ENCODE measurements around the gene GNLY. TPM values are rescaled to one million over a fixed set of nuclear protein-coding genes. Genes with fewer than 3 reads are reported as not detected.
A peak's percentile ranks its signal among the peaks of the same experiment; 100 is the strongest.

The GNLY gene
- total RNA-seq, 1 donor from 2014 or later = 18.5 TPM

- no peak for TF ChIP-seq CTCF (IDR thresholded peaks at IDR 0.05)
- H3K4me3 ChIP-seq = no peak overlapping the region
- ATAC-seq (no peak), DNase-seq (no peak)
- intact Hi-C loops (cut with DNase I) = loop anchor here (5.0 kb wide), 1 partner anchor 84 kb away; no protein-coding TSS in a partner anchor
- H3K4me1 ChIP-seq = peaks cover 35% of the 10 kb centered on the region
- no peaks in the 10 kb centered on the region for H3K9me3 ChIP-seq
- no peaks in the 10 kb centered on the region for H3K36me3 ChIP-seq
- peak overlapping the region; percentile 1 for H3K27ac ChIP-seq
- H3K27me3 ChIP-seq = no peaks in the 10 kb centered on the region
Measured at GRCh38 chr2:85728342-85728741, 34.2 kb downstream of the GNLY start.

- peaks cover 32% of the 10 kb centered on the region for H3K4me1 ChIP-seq
Measured at GRCh38 chr2:85728883-85729824, 35.0 kb downstream of the GNLY start.

GRCh38 chr2:85729825-85730510 is 35.8 kb downstream of the GNLY start:
- no peak for DNase-seq
- Histone ChIP-seq H3K27ac (no peak overlapping the region), H3K36me3 (no peaks in the 10 kb centered on the region), H3K27me3 (no peaks in the 10 kb centered on the region), H3K4me1 (peaks cover 29% of the 10 kb centered on the region), H3K9me3 (no peaks in the 10 kb centered on the region), H3K4me3 (no peak overlapping the region)
- TF ChIP-seq CTCF (IDR thresholded peaks at IDR 0.05) = no peak
- intact Hi-C loops (cut with DNase I) = loop anchor here (5.0 kb wide), 1 partner anchor 82 kb away; no protein-coding TSS in a partner anchor
- ATAC-seq = no peak

More at GRCh38 chr2:85728883-85729824, 35.0 kb downstream of the GNLY start:
- DNase-seq (peak; percentile 95), ATAC-seq (peak; percentile 97)
- no peaks in the 10 kb centered on the region for H3K36me3 ChIP-seq
- H3K27me3 ChIP-seq = no peaks in the 10 kb centered on the region
- intact Hi-C loops (cut with DNase I) = loop anchor here (5.0 kb wide), 1 partner anchor 83 kb away; no protein-coding TSS in a partner anchor
- H3K4me3 ChIP-seq = no peak overlapping the region
- H3K27ac ChIP-seq = peak overlapping the region; percentile 1
- H3K9me3 ChIP-seq = no peaks in the 10 kb centered on the region
- TF ChIP-seq CTCF (IDR thresholded peaks at IDR 0.05) = peak; percentile 95

GRCh38 chr2:85730686-85731230 is 36.6 kb downstream of the GNLY start:
- H3K4me1 ChIP-seq = peaks cover 31% of the 10 kb centered on the region
- TF ChIP-seq CTCF (IDR thresholded peaks at IDR 0.05) = no peak
- no peaks in the 10 kb centered on the region for H3K9me3 ChIP-seq
- H3K27ac ChIP-seq = no peak overlapping the region
- H3K27me3 ChIP-seq = no peaks in the 10 kb centered on the region
- no peak for DNase-seq
- H3K36me3 ChIP-seq = no peaks in the 10 kb centered on the region
- intact Hi-C loops (cut with DNase I) = no loop called here
- H3K4me3 ChIP-seq = no peak overlapping the region
- ATAC-seq = no peak

- H3K36me3 ChIP-seq = no peaks in the 10 kb centered on the region
- no peak overlapping the region for H3K27ac ChIP-seq
- no peaks in the 10 kb centered on the region for H3K9me3 ChIP-seq
- ATAC-seq = no peak
- TF ChIP-seq CTCF (IDR thresholded peaks at IDR 0.05) = no peak
- no peak for DNase-seq
- no peak overlapping the region for H3K4me3 ChIP-seq
- H3K4me1 ChIP-seq = peaks cover 38% of the 10 kb centered on the region
- no peaks in the 10 kb centered on the region for H3K27me3 ChIP-seq
- intact Hi-C loops (cut with DNase I) = no loop called here
Measured at GRCh38 chr2:85731606-85732005, 37.4 kb downstream of the GNLY start.

All from upper lobe of right lung (tissue), 1 donor.